Liver (tissue), 3 donors: ENCODE measurements around the gene LSAMP.

Experiments used
- ATF3 ChIP-seq: IDR thresholded peaks from 2 replicates; pipeline ENCODE4 v1.6.1; 2016; ENCODE audit warnings: antibody characterized with exemption
- CTCF ChIP-seq: fragments of 150-350 bp; IDR thresholded peaks from 2 replicates; pipeline ENCODE4 v1.5.1; 2017; ENCODE audit warnings: improper control_type of control experiment, low read depth, low read length; ENCODE audit not compliant: missing input control
- FOXA2 ChIP-seq: IDR thresholded peaks from 2 replicates; pipeline ENCODE4 v1.6.1; 2016; ENCODE audit warnings: antibody characterized with exemption
- HNF4G ChIP-seq: IDR thresholded peaks from 2 replicates; pipeline ENCODE4 v1.6.1; 2016; ENCODE audit warnings: antibody characterized with exemption
- JUND ChIP-seq, 2 donors: IDR thresholded peaks; 2 replicates each; pipeline ENCODE4 v1.6.1; 2016; ENCODE audit warnings: antibody characterized with exemption in 2 of 2
- MAX ChIP-seq: IDR thresholded peaks from 2 replicates; pipeline ENCODE4 v1.6.1; 2016; ENCODE audit warnings: antibody characterized with exemption
- RAD21 ChIP-seq, 2 donors: IDR thresholded peaks; 2 replicates each; pipeline ENCODE4 v1.6.1; 2016; ENCODE audit warnings: antibody characterized with exemption in 2 of 2, mild to moderate bottlenecking in 2 of 2
- REST ChIP-seq: IDR thresholded peaks from 2 replicates; pipeline ENCODE4 v1.6.1; 2016; ENCODE audit warnings: antibody characterized with exemption, mild to moderate bottlenecking
- RXRA ChIP-seq, 2 donors: IDR thresholded peaks; 2 replicates each; pipeline ENCODE4 v1.6.1; 2017 to 2018; ENCODE audit warnings: antibody characterized with exemption in 2 of 2, mild to moderate bottlenecking in 1 of 2
- SP1 ChIP-seq: IDR thresholded peaks from 2 replicates; pipeline ENCODE4 v1.6.1; 2018; ENCODE audit warnings: antibody characterized with exemption, mild to moderate bottlenecking
- TAF1 ChIP-seq: conservative IDR thresholded peaks from 2 replicates; pipeline ENCODE4 v1.6.1; 2016; ENCODE audit warnings: antibody characterized with exemption, mild to moderate bottlenecking
- YY1 ChIP-seq: IDR thresholded peaks from 2 replicates; pipeline ENCODE4 v1.6.1; 2016; ENCODE audit warnings: antibody characterized with exemption, mild to moderate bottlenecking
- ZBTB33 ChIP-seq: IDR thresholded peaks from 2 replicates; pipeline ENCODE4 v1.6.1; 2016; ENCODE audit warnings: antibody characterized with exemption
- donor health status: healthy.
- donor health status: healthy.

- TF ChIP-seq CTCF (no peak), RXRA (IDR thresholded peaks at IDR 0.05) (no peak), REST (no peak), SP1 (no peak), FOXA2 (no peak), MAX (no peak), TAF1 (no peak), RAD21 (IDR thresholded peaks at IDR 0.05) (no peak), JUND (IDR thresholded peaks at IDR 0.05) (no peak), ZBTB33 (no peak), YY1 (no peak), ATF3 (no peak), HNF4G (no peak)
Measured at GRCh38 chr3:116429479-116430269, 15.6 kb downstream of the LSAMP start.
